Activated CD4-positive, CD25-positive, alpha-beta regulatory T cell treated with anti-CD3 and anti-CD28 coated beads, Interleukin-2, amount 50 U/mL, for 16 hours (primary cell): Measurements from ENCODE around the gene DRAM1.
"Not testable (repeated sequence)": the region's sequence is repeated elsewhere in the genome, so short reads cannot be mapped to it uniquely, and the experiment has no call there.

Experiments used
- DNase-seq: peaks from one replicate; pipeline ENCODE4 v3.0.0-alpha.2; 2020; ENCODE audit warnings: low read depth, low spot score

The DRAM1 gene

DNA sequence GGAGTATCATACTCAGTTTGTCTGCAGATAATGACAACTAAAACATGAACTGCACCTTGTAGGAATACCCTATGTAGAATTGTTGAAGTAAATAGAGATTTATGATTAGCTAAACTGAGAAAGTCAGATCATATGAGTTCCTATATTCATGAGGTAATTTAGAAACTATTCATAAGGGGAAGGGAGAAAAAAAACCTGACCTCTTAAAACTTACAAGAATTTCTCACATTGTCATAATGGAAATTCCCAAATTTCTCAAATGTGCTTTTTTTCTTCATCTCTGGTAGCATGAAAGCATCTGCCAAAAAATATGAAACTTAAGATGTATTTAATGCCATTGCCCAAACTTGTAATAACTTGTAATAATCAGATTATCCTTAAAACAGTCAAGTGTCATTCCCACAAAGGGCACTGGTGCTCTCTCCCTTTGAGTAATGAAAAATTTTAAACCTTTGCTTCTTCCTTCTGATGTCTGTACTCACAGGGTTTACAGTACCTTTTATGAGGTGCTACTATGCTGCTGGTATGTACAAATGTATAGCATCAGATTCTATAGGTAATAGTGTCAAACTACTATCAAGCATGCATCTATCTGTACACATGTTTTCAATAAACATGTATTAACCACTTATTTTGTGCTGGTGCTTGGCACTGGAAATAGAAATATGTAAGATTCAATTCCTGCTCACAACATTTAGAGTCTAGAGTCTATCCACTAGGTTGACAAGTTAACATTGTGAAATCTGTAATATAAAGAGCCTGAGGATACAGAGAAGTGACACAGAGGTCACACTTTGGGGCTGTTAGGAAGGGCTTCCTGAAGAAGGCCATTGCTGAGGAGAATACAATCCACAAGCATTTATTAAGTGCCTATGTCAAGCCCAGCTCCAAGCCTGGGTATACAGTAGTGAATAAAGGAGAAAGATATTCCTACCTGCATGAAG lies 17.4 kb upstream of the DRAM1 start:
- no peak for DNase-seq

DNA sequence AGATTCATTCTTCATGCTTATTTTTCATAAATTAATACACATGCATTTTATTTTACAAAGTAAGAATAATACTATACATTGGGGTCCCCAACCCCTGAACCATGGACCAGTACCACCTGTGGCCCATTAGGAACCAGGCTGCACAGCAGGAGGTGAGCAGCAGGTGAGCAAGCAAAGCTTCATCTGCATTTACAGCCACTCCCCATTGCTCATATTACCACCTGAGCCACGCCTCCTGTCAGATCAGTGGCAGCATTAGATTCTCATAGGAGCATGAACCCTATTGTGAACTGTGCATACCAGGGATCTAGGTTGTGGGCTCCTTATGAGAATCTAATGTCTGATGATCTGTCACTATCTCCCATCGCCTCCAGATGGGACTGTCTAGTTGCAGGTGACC lies 15.7 kb upstream of the DRAM1 start:
- not testable (repeated sequence) for DNase-seq

DNA sequence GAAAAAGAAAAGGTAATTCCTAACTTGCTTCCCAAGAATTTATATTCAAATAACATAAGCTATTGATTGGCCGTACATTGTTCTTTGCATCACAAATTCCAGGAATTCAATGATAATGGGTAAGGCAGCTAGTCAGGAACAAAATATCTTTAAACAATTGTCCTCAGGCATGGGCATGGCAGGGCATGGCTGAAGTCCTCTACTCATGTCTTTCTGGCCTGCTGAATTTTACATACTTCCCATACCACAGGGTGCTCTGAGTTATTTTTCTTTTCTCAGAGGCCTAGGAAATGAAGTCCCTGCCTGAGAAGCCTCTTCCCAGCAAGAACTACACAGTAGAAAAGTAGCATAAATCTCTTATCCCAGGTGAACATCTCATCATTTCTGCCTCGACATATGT lies 15.1 kb upstream of the DRAM1 start:
- no peak for DNase-seq

- no peak for DNase-seq
These were observed 13.4 kb upstream of the DRAM1 start for GRCh38 chr12:101863981-101864380.

DNA sequence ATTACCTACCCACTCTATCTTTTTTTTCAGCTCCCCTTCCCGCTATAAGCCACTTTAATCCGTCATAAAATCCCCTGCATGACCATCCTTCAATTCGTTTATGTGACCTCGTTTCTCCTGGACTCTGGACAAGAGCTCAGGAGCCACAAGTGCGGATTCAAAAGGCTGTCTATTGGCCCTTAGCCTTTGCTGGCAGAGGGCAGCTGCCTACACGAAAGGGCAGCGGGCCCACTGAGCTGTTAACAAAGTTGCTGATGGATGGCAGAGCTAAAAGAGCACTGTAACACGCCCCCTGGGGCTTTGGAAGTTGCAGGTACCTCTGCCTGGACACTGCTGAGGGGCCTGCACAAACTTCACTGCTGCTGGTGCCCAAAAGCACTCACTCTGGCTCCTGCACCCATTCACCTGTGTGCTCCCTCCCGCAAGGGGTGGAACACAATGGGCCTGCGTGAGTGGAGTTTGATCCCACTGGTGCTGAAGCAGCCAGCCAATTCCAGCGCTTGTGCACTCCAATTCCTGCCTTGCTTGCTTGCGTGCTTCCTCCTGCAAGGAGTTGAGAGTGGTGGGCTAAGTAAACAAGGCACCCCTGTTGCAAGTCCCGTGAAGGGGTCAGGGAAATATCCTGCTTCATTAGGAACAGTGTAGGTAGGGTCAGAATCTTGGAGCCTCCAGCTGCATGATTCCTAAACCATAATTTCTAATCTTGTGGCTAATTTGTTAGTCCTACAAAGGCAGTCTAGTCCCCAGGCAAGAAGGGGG lies 10.6 kb upstream of the DRAM1 start:
- DNase-seq, result no peak

DNA sequence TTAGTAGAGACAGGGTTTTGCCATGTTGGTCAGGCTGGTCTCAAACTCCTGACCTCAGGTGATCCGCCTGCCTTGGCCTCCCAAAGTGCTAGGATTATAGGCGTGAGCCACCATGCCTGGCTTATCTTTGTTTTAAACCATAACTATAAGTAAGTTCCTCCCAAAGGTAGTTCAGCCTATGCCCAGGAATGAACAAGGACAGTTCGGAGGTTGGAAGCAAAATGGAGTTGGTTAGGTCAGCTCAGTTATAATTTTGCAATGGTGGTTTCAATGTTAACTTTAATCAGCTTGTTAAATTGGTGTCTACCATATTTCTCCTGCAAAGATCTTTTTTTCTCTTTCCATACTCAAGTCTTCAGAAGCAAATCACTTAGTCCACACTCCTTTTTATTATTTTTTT lies 9.8 kb upstream of the DRAM1 start:
- DNase-seq, result not testable (repeated sequence)

DNA sequence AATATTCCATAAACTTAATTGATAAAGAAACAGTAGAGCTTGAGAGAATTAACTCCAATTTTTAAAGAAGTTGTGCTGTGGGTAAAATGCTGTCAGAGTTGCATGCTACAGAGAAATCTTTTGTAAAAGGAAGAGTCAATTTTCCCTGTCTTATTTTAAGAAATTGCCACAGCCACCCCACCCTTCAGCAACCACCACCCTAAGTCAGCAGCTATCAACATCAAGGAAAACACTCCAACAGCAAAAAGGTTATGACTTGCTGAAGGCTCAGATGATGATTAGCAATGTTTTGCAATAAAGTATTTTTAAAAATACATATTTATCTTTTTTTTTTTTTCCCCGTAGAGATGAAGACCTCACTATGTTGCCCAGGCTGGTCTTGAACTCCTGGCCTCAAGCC lies 6.5 kb upstream of the DRAM1 start:
- no peak for DNase-seq

DNA sequence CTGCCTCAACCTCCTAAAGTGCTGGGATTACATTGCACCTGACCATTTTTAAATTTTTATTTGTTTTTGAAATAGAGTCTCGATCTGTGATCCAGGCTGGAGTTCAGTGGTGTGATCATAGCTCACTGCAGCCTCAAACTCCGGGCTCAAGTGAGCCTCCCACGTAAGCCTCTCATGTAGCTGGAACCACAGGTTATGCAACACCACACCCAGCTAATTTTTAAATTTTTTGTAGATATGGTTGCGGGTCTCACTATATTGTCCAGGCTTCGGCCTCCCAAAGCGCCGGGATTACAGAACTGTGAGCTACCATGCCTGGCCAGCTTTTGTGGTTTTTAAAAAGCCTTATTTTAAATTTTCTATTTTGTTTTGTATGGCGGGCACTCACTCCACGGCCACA lies 2.2 kb upstream of the DRAM1 start:
- no peak for DNase-seq

- DNase-seq, result no peak
These were observed 989 bp upstream of the DRAM1 start for GRCh38 chr12:101876322-101876860.

GRCh38 chr12:101877806-101878242 lies 444 bp downstream of the DRAM1 start:
- no peak for DNase-seq

GRCh38 chr12:101878243-101878821 lies 952 bp downstream of the DRAM1 start:
- no peak for DNase-seq

DNA sequence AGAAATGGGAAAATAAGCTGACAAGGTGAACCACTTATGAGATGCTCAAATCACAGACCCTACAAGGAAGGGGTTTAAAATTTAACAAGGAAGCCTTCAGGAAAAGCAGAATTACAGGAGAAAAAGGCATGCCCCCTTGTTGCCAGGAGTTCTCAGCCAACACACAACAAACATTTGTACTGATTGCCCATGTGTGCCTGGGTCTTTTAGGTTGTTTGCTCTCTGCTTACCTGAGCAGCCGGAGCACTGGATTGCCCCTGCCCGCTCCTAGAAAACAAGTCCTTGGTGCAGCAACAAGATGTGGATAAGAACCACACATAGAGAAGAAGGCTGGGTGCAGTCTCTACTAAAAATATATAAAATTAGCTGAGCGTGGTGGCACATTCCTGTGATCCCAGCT lies 3.4 kb downstream of the DRAM1 start:
- DNase-seq, result no peak

GRCh38 chr12:101881228-101881627 lies 3.8 kb downstream of the DRAM1 start:
- DNase-seq, result no peak

- no peak for DNase-seq
These were observed 6.8 kb downstream of the DRAM1 start for GRCh38 chr12:101884174-101884573.

GRCh38 chr12:101884781-101885340 lies 7.5 kb downstream of the DRAM1 start:
- not testable (repeated sequence) for DNase-seq

DNA sequence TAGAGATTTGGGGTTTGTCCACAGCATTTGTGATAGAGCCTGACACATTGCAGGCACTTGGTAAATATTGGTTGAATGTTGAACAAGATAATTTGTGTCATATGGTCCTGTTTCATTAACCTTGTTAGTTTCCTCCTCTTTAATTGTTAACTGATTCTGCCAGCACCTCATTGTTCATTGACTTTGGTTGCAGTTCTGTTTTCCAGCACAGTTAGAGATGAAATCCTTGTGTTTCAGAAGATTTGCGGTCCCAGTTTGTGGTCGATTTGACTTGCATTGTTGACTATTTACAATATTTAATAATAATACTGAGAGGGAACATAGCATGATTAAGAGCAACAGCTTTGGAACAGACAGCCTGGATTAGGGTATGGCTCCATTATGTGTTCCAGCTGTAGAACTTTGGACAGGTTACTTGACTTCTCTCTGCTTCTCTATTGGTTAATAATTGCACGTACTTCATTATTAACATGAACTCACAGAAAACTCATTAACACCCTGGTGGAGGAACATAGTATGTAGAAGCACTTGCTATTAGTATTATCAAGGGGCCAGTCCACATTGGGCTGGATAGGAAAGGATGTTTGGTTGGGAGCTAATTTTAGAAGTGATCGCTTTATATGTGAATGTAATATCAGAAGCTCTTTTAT lies 8.7 kb downstream of the DRAM1 start:
- DNase-seq, result no peak

DNA sequence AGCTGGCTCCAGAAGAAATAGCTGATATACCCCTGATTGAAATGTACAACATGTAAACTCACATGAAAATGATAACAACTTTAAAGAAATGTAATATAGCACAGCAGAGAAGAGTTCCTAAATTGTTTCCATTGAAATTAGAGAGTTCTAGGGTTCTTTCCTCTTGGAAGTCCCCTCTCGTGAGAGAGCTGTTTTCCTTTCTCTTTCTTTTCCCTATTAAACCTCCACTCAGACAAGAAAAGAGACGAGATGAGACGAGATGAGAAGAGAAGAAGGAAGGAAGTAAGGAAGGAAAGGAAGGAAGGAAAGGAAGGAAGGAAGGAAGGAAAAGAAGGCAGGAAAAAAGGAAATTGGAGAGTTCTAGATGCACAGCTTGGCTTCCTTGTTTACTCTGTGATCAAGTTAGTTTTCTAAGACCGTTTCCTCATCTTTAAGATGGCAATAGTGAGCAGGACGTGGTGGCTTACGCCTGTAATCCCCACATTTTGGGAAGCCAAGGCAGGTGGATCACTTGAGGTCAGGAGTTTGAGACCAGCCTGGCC lies 11.9 kb downstream of the DRAM1 start:
- no peak for DNase-seq

GRCh38 chr12:101891462-101891971 lies 14.1 kb downstream of the DRAM1 start:
- DNase-seq, result no peak

- DNase-seq, result no peak
These were observed 15.4 kb downstream of the DRAM1 start for GRCh38 chr12:101892794-101893193.

DNA sequence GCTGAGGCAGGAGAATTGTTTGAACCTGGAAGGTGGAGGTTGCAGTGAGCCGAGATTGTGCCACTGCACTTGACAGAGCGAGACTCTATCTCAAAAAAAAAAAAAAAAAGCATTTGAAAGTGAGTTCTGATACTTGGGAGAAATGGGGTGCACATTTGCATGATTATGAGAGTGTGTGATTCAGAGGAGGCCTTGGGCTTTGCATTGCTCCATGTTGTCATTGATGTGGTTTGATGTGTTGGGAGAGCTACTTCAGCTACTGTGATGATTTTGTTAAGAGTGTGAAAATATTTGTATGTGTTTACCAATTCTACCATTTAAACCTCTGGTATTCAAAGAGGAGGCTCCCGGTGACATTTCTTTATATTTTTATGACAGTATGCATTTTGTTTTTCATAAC lies 24.4 kb downstream of the DRAM1 start:
- no peak for DNase-seq

GRCh38 chr12:101902641-101903040 lies 25.3 kb downstream of the DRAM1 start:
- no peak for DNase-seq
